ENCODE measurements around the gene KIAA1958. TPM values are rescaled to one million over a fixed set of nuclear protein-coding genes. Genes with fewer than 3 reads are reported as not detected.

KIAA1958 gene
- total RNA-seq, 4 donors from 2014 or later, result 2.7 to 5.7 (median 5.2) TPM

- Histone ChIP-seq H3K4me1 (no peaks in the 10 kb centered on the region), H3K4me3 (no peak overlapping the region), H3K27me3 (no peaks in the 10 kb centered on the region), H3K27ac (no peak overlapping the region), H3K9me3 (peaks cover 0 to 15% (median 7%) of the 10 kb centered on the region in 3 donors), H3K36me3 (peaks cover 0 to 24% (median 0%) of the 10 kb centered on the region in 3 donors)
- intact Hi-C loops (cut with DNase I), result no loop called here
- no peak for DNase-seq
- TF ChIP-seq POLR2A (IDR thresholded peaks at IDR 0.05) (no peak), CTCF (IDR thresholded peaks at IDR 0.05) (no peak)
- WGBS, 2 donors, result 100% methylated on average over 1 of the region's 2 CpGs; no CpG with 5 or more reads in 1 of the 2 donors
Measured at GRCh38 chr9:112477330-112477729, 9.3 kb upstream of the KIAA1958 start.

- TF ChIP-seq POLR2A (IDR thresholded peaks at IDR 0.05) (no peak), CTCF (IDR thresholded peaks at IDR 0.05) (no peak)
- no peaks in the 10 kb centered on the region for H3K27me3 ChIP-seq
- peaks cover 0 to 15% (median 7%) of the 10 kb centered on the region in 3 donors for H3K9me3 ChIP-seq
- no peaks in the 10 kb centered on the region for H3K4me1 ChIP-seq
- peaks cover 0 to 14% (median 0%) of the 10 kb centered on the region in 3 donors for H3K36me3 ChIP-seq
- no peak overlapping the region for H3K27ac ChIP-seq
- DNase-seq, result no peak
- intact Hi-C loops (cut with DNase I), result no loop called here
- H3K4me3 ChIP-seq, result no peak overlapping the region
Measured at GRCh38 chr9:112479221-112479620, 7.4 kb upstream of the KIAA1958 start.

- Histone ChIP-seq H3K4me3 (no peak overlapping the region), H3K27me3 (no peaks in the 10 kb centered on the region), H3K4me1 (peaks cover 0 to 20% (median 4%) of the 10 kb centered on the region in 3 donors), H3K9me3 (no peaks in the 10 kb centered on the region), H3K27ac (no peak overlapping the region), H3K36me3 (no peaks in the 10 kb centered on the region)
- no peak for DNase-seq
- intact Hi-C loops (cut with DNase I), result no loop called here
- WGBS, 2 donors, result 67 to 71% methylated on average over 2 of the region's 2 CpGs
- TF ChIP-seq CTCF (IDR thresholded peaks at IDR 0.05) (no peak), POLR2A (IDR thresholded peaks at IDR 0.05) (no peak)
Measured at GRCh38 chr9:112484607-112485006, 2.0 kb upstream of the KIAA1958 start.

GRCh38 chr9:112485574-112485973 lies 1.1 kb upstream of the KIAA1958 start:
- no peak for DNase-seq
- intact Hi-C loops (cut with DNase I), result no loop called here
- TF ChIP-seq CTCF (IDR thresholded peaks at IDR 0.05), result no peak
- TF ChIP-seq POLR2A (IDR thresholded peaks at IDR 0.05), result no peak
- no peak overlapping the region for H3K27ac ChIP-seq
- no peaks in the 10 kb centered on the region for H3K36me3 ChIP-seq
- 74 to 90% methylated on average over 3 of the region's 3 CpGs for WGBS, 2 donors
- H3K4me3 ChIP-seq, result peak overlapping the region in 1 of 4 donors; percentile 91
- H3K27me3 ChIP-seq, result no peaks in the 10 kb centered on the region
- H3K9me3 ChIP-seq, result no peaks in the 10 kb centered on the region
- peaks cover 0 to 20% (median 4%) of the 10 kb centered on the region in 3 donors for H3K4me1 ChIP-seq

GRCh38 chr9:112487008-112487798 lies 576 bp downstream of the KIAA1958 start:
- TF ChIP-seq CTCF (IDR thresholded peaks at IDR 0.05) (no peak), POLR2A (IDR thresholded peaks at IDR 0.05) (no peak)
- no peak for DNase-seq
- WGBS, 2 donors, result 0 to 1% methylated on average over 11 to 12 of the region's 80 CpGs
- H3K27ac ChIP-seq, result peak overlapping the region; percentile 59 to 87 (median 84)
- H3K4me1 ChIP-seq, result peaks cover 0 to 20% (median 4%) of the 10 kb centered on the region in 3 donors
- peak overlapping the region; percentile 65 to 99 (median 94) for H3K4me3 ChIP-seq
- H3K9me3 ChIP-seq, result no peaks in the 10 kb centered on the region
- intact Hi-C loops (cut with DNase I), result no loop called here
- no peaks in the 10 kb centered on the region for H3K27me3 ChIP-seq
- H3K36me3 ChIP-seq, result no peaks in the 10 kb centered on the region

All from esophagus squamous epithelium (tissue), 5 donors.